HepG2 (cell line): ENCODE measurements around the gene ENTPD2. TPM values are rescaled to one million over a fixed set of nuclear protein-coding genes. Genes with fewer than 3 reads are reported as not detected.
A peak's percentile ranks its signal among the peaks of the same experiment; 100 is the strongest.

ENCODE experiments used
- ARID4A ChIP-seq: sonication (generic); formaldehyde crosslinking; IDR thresholded peaks from 2 replicates; pipeline ENCODE4 v1.5.0; 2020; ENCODE audit warnings: mild to moderate bottlenecking, missing genetic modification reagents, borderline replicate concordance
- BORCS8-MEF2B ChIP-seq: sonication (generic); formaldehyde crosslinking; IDR thresholded peaks from 2 replicates; pipeline ENCODE4 v1.8.0; 2022; ENCODE audit warnings: mild to moderate bottlenecking, missing genetic modification reagents
- CEBPB ChIP-seq: IDR thresholded peaks from 2 replicates; pipeline ENCODE4 v1.6.1; 2011; ENCODE audit warnings: low read depth, low read length, improper control_type of control experiment, borderline replicate concordance
- KAT2B ChIP-seq: fragments of 150-350 bp; IDR thresholded peaks from 2 replicates; pipeline ENCODE4 v1.6.1; 2014; ENCODE audit warnings: low read depth, low read length, borderline replicate concordance
- KLF9 ChIP-seq: IDR thresholded peaks from 2 replicates; pipeline ENCODE4 v1.6.1; 2016; ENCODE audit warnings: low read depth
- MED8 ChIP-seq: sonication (generic); formaldehyde crosslinking; IDR thresholded peaks from 2 replicates; pipeline ENCODE4 v1.8.1; 2023; ENCODE audit warnings: mild to moderate bottlenecking, missing genetic modification reagents; ENCODE audit not compliant: insufficient replicate concordance
- NR2F2 ChIP-seq: IDR thresholded peaks from 2 replicates; pipeline ENCODE4 v1.6.1; 2012; ENCODE audit warnings: low read depth, inconsistent platforms, borderline replicate concordance
- NR2F6 ChIP-seq, 2 experiments: IDR thresholded peaks; 2 replicates each; pipeline ENCODE4 v1.6.1; 2016; ENCODE audit warnings: antibody characterized with exemption in 1 of 2, mild to moderate bottlenecking in 1 of 2
- PAXIP1 ChIP-seq: sonication (generic); formaldehyde crosslinking; conservative IDR thresholded peaks from 2 replicates; pipeline ENCODE4 v1.4.0; 2020; ENCODE audit warnings: mild to moderate bottlenecking, missing genetic modification reagents, moderate library complexity
- RARG ChIP-seq: sonication (generic); formaldehyde crosslinking; IDR thresholded peaks from 2 replicates; pipeline ENCODE4 v1.4.0; 2020; ENCODE audit warnings: low read depth, mild to moderate bottlenecking, missing genetic modification reagents
- RFX1 ChIP-seq: fragments of 450-650 bp; IDR thresholded peaks from 2 replicates; pipeline ENCODE4 v1.6.1; 2017
- RFX3 ChIP-seq: IDR thresholded peaks from 2 replicates; pipeline ENCODE4 v1.6.1; 2016; ENCODE audit warnings: missing biosample characterization, missing genetic modification reagents
- SMC3 ChIP-seq: IDR thresholded peaks from 2 replicates; pipeline ENCODE4 v1.6.1; 2011; ENCODE audit warnings: low read length, improper control_type of control experiment
- ZNF343 ChIP-seq: sonication (generic); formaldehyde crosslinking; IDR thresholded peaks from 2 replicates; pipeline ENCODE4 v1.4.0; 2020; ENCODE audit warnings: mild to moderate bottlenecking, missing genetic modification reagents
- ZNF615 ChIP-seq: sonication (generic); formaldehyde crosslinking; IDR thresholded peaks from 2 replicates; pipeline ENCODE4 v1.5.0; 2020; ENCODE audit warnings: mild to moderate bottlenecking, missing genetic modification reagents, borderline replicate concordance
- ZNF687 ChIP-seq: sonication (generic); formaldehyde crosslinking; IDR thresholded peaks from 2 replicates; pipeline ENCODE4 v1.5.1; 2020; ENCODE audit warnings: mild to moderate bottlenecking, missing genetic modification reagents, moderate library complexity
- polyA plus RNA-seq, 8 experiments: library from polyadenylated mRNA; depleted of rRNA in 3 of 8; stranded (reverse) in 7 of 8; unstranded in 1 of 8; fragments of >200 nt; fragmentation: Illumina TruSeq in 4 of 8; extraction: Trizol in 4 of 8; gene quantifications; 2 replicates each; pipeline versions ENCODE4 v1.2.1 to v1.2.3, GENCODE V29; 2011 to 2016; ENCODE audit warnings: low read depth in 4 of 8, missing spikeins in 1 of 8, mixed read lengths in 1 of 8; ENCODE audit not compliant: insufficient read depth in 1 of 8
- total RNA-seq, 5 experiments: library from RNA; depleted of rRNA; stranded (reverse); fragments of >200 nt; fragmentation: Illumina TruSeq; extraction: Trizol; gene quantifications; 2 replicates each; pipeline ENCODE4 v1.2.3, GENCODE V29; 2016; ENCODE audit warnings: low read depth in 1 of 5
- TF ChIP-seq, protein P1 (sequence below): sonication (generic); formaldehyde crosslinking; IDR thresholded peaks from 2 replicates; pipeline ENCODE4 v1.8.1; 2023; ENCODE audit warnings: missing genetic modification reagents, mild to moderate bottlenecking, borderline replicate concordance
- TF ChIP-seq, protein P2 (sequence below): sonication (generic); formaldehyde crosslinking; IDR thresholded peaks from 2 replicates; pipeline ENCODE4 v1.8.1; 2023; ENCODE audit warnings: mild to moderate bottlenecking, missing genetic modification reagents

The ENTPD2 gene
- total and polyA plus RNA-seq, 2 of the 13 experiments (the other 11 are each of a cell fraction or from before 2014, with no cell fraction given), result 0.95 to 3.2 TPM

GRCh38 chr9:137025517-137025966 lies 28.3 kb downstream of the ENTPD2 start (continued):
- no peak for TF ChIP-seq ARID4A
- TF ChIP-seq ZNF687, result peak; percentile 38; the same call in 1 of the 2 replicates
- no peak for TF ChIP-seq NR2F2
- no peak for TF ChIP-seq BORCS8-MEF2B (CRISPR knock-in tag)
- TF ChIP-seq, protein P1, sequence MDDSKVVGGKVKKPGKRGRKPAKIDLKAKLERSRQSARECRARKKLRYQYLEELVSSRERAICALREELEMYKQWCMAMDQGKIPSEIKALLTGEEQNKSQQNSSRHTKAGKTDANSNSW (CRISPR knock-in tag), result no peak
- TF ChIP-seq, protein P2, sequence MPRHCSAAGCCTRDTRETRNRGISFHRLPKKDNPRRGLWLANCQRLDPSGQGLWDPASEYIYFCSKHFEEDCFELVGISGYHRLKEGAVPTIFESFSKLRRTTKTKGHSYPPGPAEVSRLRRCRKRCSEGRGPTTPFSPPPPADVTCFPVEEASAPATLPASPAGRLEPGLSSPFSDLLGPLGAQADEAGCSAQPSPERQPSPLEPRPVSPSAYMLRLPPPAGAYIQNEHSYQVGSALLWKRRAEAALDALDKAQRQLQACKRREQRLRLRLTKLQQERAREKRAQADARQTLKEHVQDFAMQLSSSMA (CRISPR knock-in tag), result no peak
- TF ChIP-seq RFX3, result peak; percentile 76
- TF ChIP-seq RFX1, result peak; percentile 81
- no peak for TF ChIP-seq SMC3
- no peak for TF ChIP-seq KLF9 (CRISPR knock-in tag)
- TF ChIP-seq RARG, result no peak
- TF ChIP-seq KAT2B, result no peak
- 0 out of 2 replicates have a peak, but pooled peaks have one; percentile 9 for TF ChIP-seq CEBPB
- no peak for TF ChIP-seq ZNF615 (CRISPR knock-in tag)
- no peak for TF ChIP-seq ZNF343 (CRISPR knock-in tag)
- TF ChIP-seq NR2F6 (IDR thresholded peaks at IDR 0.05), result peak; percentile 18; the same call in 1 of the 2 replicates
- TF ChIP-seq NR2F6 (CRISPR knock-in tag; IDR thresholded peaks at IDR 0.05), result peak; percentile 20; the same call in 1 of the 2 replicates
- TF ChIP-seq PAXIP1 (CRISPR knock-in tag), result no peak
- TF ChIP-seq MED8 (CRISPR knock-in tag), result no peak
